Transverse colon (tissue), 4 donors: ENCODE results near the gene MARCHF7. TPM values are rescaled to one million over a fixed set of nuclear protein-coding genes. Genes with fewer than 3 reads are reported as not detected.
"Not testable (repeated sequence)": the region's sequence is repeated elsewhere in the genome, so short reads cannot be mapped to it uniquely, and the experiment has no call there.

Experiments
- DNase-seq: peaks from one replicate; pipeline ENCODE4 v3.0.0-alpha.2; 2019
- H3K27ac ChIP-seq, 4 donors: fragments of 200-600 bp; sonication (generic); 2 replicates each; pipeline ENCODE4 v1.5.1; 2016 to 2018; ENCODE audit warnings: inconsistent platforms in 4 of 4
- H3K27me3 ChIP-seq: fragments of 200-600 bp; sonication (generic); 2 replicates; pipeline ENCODE4 v1.5.1; 2017; ENCODE audit warnings: inconsistent platforms
- H3K36me3 ChIP-seq, 4 donors: fragments of 200-600 bp; sonication (generic); 2 replicates each; pipeline ENCODE4 v1.5.1; 2017 to 2019; ENCODE audit warnings: inconsistent platforms in 4 of 4
- H3K4me1 ChIP-seq, 4 donors: fragments of 200-600 bp; sonication (generic); 2 replicates each; pipeline ENCODE4 v1.5.1; 2017 to 2020; ENCODE audit warnings: inconsistent platforms in 4 of 4
- H3K4me3 ChIP-seq, 4 donors: fragments of 200-600 bp; sonication (generic); 1 replicate in 1 of 4; 2 replicates in 3 of 4; pipeline versions ENCODE4 v1.5.1 to v1.6.1; 2017 to 2019; ENCODE audit warnings: inconsistent platforms in 4 of 4
- H3K9me3 ChIP-seq, 2 donors: fragments of 200-600 bp; sonication (generic); 2 replicates each; pipeline ENCODE4 v1.5.1; 2017 to 2019; ENCODE audit warnings: inconsistent platforms in 2 of 2
- EP300 ChIP-seq: sonication (generic); formaldehyde crosslinking; IDR thresholded peaks from one replicate; pipeline ENCODE4 v1.6.1; 2017; ENCODE audit warnings: antibody characterized with exemption, low read depth
- POLR2A ChIP-seq: fragments of 450-650 bp; IDR thresholded peaks from one replicate; pipeline ENCODE4 v1.6.1; 2016; ENCODE audit warnings: antibody characterized with exemption, mild to moderate bottlenecking, moderate library complexity
- POLR2AphosphoS5 ChIP-seq, 3 donors: sonication (generic); formaldehyde crosslinking; IDR thresholded peaks; one replicate each; pipeline ENCODE4 v1.6.1; 2016; ENCODE audit warnings: antibody characterized with exemption in 3 of 3
- WGBS, 2 donors: methylation state at CpG; one replicate each; pipeline ENCODE4 v1.1.5; 2018; ENCODE audit warnings: low coverage in 1 of 2; 5-methylcytosine and 5-hydroxymethylcytosine counted together
- in situ Hi-C, 4 donors: fragments of 200-750 bp; cut with MboI; loops; one replicate each; pipeline versions ENCODE4 v1.15.0 to v1.15.1; 2017; ENCODE audit warnings: low sequenced_read_pairs in 3 of 4, low pct_ligation_motif_present in 1 of 4, low pct_unique_long_range_greater_than_20kb in 1 of 4
- intact Hi-C: fragments of 100-400 bp; cut with DNase I; formaldehyde crosslinking; loops from one replicate; pipeline ENCODE4 v1.15.1; 2023; ENCODE audit warnings: low total_unique reads
- total RNA-seq, 4 donors: library from RNA; depleted of rRNA; stranded (reverse); fragments of >200 nt; gene quantifications; one replicate each; pipeline ENCODE4 v1.1.0, GENCODE V29; 2016
- TF ChIP-seq, protein P1 (sequence below), 5 experiments: fragments of 200-600 bp in 3 of 5; fragments of 450-650 bp in 2 of 5; sonication (generic) in 3 of 5; IDR thresholded peaks; 1 replicate in 2 of 5; 2 replicates in 3 of 5; pipeline ENCODE4 v1.5.1; 2016 to 2017; ENCODE audit warnings: antibody characterized with exemption in 5 of 5, inconsistent platforms in 3 of 5, mild to moderate bottlenecking in 2 of 5, moderate library complexity in 1 of 5

The MARCHF7 gene
- total RNA-seq, 4 donors from 2014 or later, result 25.8 to 96.9 (median 71.0) TPM

DNA sequence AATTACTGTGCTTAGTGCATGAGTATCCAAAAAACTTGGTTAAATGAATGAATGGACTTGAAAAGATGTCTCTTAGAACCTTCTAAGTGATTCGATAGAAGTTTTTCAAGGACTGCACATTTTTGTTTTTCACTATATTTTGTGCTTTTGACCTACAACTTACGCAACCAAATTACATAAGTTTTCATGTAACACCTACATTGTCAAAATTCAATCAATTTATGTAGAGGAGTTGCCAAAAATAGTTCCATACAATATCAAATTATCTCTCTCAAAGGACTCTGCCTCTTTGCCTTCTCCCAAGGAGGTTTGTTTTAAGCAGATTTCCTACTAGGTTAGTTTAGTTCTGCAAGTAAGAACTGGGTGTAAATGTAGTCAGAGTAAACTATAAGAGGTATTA, 10.3 kb downstream of the MARCHF7 start:
- Histone ChIP-seq H3K4me3 (no peak overlapping the region), H3K4me1 (peaks cover 4 to 42% (median 6%) of the 10 kb centered on the region in 4 donors), H3K9me3 (no peaks in the 10 kb centered on the region), H3K27ac (no peak overlapping the region), H3K36me3 (peaks cover 0 to 17% (median 0%) of the 10 kb centered on the region in 4 donors), H3K27me3 (no peaks in the 10 kb centered on the region)
- WGBS, 2 donors, result 88 to 94% methylated on average over 2 of the region's 2 CpGs
- in situ Hi-C loops, result no loop called here
- TF ChIP-seq EP300 (no peak), POLR2A (no peak), POLR2AphosphoS5 (IDR thresholded peaks at IDR 0.05) (no peak)
- TF ChIP-seq, protein P1, sequence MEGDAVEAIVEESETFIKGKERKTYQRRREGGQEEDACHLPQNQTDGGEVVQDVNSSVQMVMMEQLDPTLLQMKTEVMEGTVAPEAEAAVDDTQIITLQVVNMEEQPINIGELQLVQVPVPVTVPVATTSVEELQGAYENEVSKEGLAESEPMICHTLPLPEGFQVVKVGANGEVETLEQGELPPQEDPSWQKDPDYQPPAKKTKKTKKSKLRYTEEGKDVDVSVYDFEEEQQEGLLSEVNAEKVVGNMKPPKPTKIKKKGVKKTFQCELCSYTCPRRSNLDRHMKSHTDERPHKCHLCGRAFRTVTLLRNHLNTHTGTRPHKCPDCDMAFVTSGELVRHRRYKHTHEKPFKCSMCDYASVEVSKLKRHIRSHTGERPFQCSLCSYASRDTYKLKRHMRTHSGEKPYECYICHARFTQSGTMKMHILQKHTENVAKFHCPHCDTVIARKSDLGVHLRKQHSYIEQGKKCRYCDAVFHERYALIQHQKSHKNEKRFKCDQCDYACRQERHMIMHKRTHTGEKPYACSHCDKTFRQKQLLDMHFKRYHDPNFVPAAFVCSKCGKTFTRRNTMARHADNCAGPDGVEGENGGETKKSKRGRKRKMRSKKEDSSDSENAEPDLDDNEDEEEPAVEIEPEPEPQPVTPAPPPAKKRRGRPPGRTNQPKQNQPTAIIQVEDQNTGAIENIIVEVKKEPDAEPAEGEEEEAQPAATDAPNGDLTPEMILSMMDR (IDR thresholded peaks at IDR 0.05), result no peak
- DNase-seq, result no peak
- intact Hi-C loops, result no loop called here

DNA sequence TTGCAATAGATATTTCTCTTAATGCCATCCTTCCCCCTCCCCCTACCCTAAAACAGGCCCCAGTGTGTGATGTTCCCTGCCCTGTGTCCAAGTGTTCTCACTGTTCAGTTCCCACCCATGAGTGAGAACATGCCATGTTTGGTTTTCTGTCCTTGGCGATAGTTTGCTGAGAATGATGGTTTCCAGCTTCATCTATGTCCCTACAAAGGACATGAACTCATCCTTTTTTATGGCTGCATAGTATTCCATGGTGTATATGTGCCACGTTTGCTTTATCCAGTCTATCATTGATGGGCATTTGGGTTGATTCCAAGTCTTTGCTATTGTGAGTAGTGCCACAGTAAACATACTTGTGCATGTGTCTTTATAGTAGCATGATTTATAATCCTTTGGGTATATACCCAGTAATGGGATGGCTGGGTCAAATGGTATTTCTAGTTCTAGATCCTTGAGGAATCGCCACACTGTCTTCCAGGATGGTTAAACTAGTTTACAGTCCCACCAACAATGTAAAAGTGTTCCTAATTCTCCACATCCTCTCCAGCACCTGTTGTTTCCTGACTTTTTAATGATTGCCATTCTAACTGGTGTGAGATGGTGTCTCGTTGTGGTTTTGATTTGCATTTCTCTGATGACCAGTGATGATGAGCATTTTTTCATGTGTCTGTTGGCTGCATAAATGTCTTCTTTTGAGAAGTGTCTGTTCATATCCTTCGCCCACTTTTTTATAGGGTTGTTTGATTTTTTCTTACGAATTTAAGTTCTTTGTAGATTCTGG, 12.7 kb downstream of the MARCHF7 start:
- H3K27me3 ChIP-seq, in situ Hi-C loops, DNase-seq, H3K4me3 ChIP-seq, H3K9me3 ChIP-seq, H3K27ac ChIP-seq, intact Hi-C loops: not testable (repeated sequence)
- Histone ChIP-seq H3K4me1 (peaks cover 4 to 46% (median 5%) of the 10 kb centered on the region in 4 donors), H3K36me3 (peaks cover 0 to 12% (median 4%) of the 10 kb centered on the region in 4 donors)
- WGBS, 2 donors, result 96 to 100% methylated on average over 4 to 6 of the region's 6 CpGs

DNA sequence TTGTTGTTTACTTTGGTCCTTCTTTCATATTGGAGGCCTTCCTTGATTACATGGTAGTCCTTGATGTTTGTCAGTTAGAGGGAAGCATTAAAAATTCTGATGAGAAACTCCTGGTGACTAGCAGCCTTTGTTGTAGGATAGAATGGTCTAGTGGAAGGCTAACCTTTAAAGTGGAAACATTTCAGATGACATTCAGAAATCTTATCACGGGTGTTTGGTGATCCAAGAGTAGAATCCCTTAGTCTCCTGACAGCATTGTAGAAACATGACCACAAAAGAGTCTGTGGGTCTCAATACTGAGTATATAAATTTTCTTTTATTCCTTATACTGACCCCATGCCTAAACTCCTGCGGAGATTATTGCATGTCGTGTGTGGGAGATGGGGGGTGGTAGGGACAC, 13.4 kb downstream of the MARCHF7 start:
- in situ Hi-C loops, result no loop called here
- no peaks in the 10 kb centered on the region for H3K27me3 ChIP-seq
- no peak overlapping the region for H3K4me3 ChIP-seq
- no peak overlapping the region for H3K27ac ChIP-seq
- peaks cover 0 to 17% (median 7%) of the 10 kb centered on the region in 4 donors for H3K36me3 ChIP-seq
- WGBS, 2 donors, result 75 to 93% methylated on average over 2 to 3 of the region's 3 CpGs
- intact Hi-C loops, result no loop called here
- peaks cover 4 to 46% (median 5%) of the 10 kb centered on the region in 4 donors for H3K4me1 ChIP-seq
- no peak for DNase-seq
- TF ChIP-seq POLR2A, result no peak
- H3K9me3 ChIP-seq, result no peaks in the 10 kb centered on the region

DNA sequence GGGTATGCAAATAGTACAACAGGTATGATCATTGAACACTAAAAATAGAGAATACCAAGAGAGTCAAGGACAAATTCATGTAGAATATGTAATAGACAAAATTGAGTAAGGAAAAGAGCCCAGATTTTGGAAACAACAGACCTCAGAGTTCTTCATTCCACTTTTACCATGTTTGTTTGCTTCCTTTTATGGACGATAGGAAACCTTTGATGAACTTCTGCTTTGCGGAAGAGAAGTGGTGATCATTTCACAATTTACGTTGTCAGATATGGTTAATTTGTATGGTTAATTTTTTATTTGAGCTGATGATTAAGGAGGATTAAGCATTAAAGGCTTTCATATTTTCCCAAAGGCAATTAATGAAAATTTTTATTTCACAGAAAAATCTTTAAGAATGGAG, 16.3 kb downstream of the MARCHF7 start:
- TF ChIP-seq EP300 (no peak), POLR2AphosphoS5 (IDR thresholded peaks at IDR 0.05) (no peak), POLR2A (no peak)
- TF ChIP-seq, protein P1 (IDR thresholded peaks at IDR 0.05), result no peak
- 76 to 83% methylated on average over 3 of the region's 3 CpGs for WGBS, 2 donors
- Histone ChIP-seq H3K27me3 (no peaks in the 10 kb centered on the region), H3K9me3 (no peaks in the 10 kb centered on the region), H3K4me3 (no peak overlapping the region), H3K36me3 (peaks cover 0 to 38% (median 13%) of the 10 kb centered on the region in 4 donors), H3K4me1 (peaks cover 0 to 25% (median under 1%) of the 10 kb centered on the region in 4 donors), H3K27ac (no peak overlapping the region)
- in situ Hi-C loops, result no loop called here
- no peak for DNase-seq
- intact Hi-C loops, result no loop called here

DNA sequence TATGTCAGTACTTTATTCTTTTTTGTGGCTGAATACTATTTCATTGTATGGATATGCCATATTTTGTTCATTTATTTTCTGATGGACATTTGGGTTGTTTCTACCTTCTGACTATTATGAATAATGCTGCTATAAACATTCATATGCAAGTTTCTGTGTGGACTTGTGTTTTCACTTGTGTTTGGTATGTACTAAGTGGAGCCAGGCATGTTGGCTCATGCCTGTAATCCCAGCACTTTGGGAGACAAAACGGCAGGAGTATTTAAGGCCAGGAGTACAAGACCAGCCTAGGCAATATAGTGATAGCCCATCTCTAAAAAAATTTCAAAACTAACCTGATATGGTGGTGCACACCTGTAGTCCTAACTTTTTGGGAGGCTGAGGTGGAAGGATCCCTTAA, 23.3 kb downstream of the MARCHF7 start:
- intact Hi-C loops, result no loop called here
- Histone ChIP-seq H3K4me1 (peaks cover 0 to 6% (median 0%) of the 10 kb centered on the region in 4 donors), H3K36me3 (peaks cover 0 to 39% (median 6%) of the 10 kb centered on the region in 4 donors), H3K9me3 (no peaks in the 10 kb centered on the region), H3K27ac (no peak overlapping the region), H3K27me3 (no peaks in the 10 kb centered on the region), H3K4me3 (no peak overlapping the region)
- in situ Hi-C loops, result no loop called here
- WGBS, 2 donors, result 80% methylated on average over 1 of the region's 1 CpG
- TF ChIP-seq, protein P1 (IDR thresholded peaks at IDR 0.05), result no peak
- TF ChIP-seq POLR2A (no peak), EP300 (no peak), POLR2AphosphoS5 (IDR thresholded peaks at IDR 0.05) (no peak)
- no peak for DNase-seq
